Measurements from ENCODE around the gene SMG7. TPM values are rescaled to one million over a fixed set of nuclear protein-coding genes. Genes with fewer than 3 reads are reported as not detected.

Gene SMG7
- total RNA-seq, 1 donor = 36.7 TPM

DNA sequence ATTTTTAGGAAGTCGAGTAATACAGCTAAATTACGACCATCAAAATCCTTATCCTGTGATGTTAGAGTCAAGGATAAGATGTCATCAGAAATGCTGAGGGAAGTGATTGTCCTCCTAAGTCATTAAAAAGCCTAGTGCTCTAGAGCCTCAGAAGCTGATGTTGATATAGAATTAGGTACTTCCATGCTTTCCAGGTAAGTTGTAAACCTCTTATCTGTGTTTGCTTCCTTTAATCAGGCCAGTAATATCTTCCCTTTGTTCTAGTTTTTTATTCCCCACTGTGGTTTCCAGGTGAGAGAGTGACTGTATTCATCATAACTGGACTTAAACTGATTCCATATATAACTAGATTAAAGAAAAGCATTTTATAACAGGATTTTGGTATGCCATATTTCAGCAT lies 44.4 kb downstream of the SMG7 start:
- TF ChIP-seq, protein P1, sequence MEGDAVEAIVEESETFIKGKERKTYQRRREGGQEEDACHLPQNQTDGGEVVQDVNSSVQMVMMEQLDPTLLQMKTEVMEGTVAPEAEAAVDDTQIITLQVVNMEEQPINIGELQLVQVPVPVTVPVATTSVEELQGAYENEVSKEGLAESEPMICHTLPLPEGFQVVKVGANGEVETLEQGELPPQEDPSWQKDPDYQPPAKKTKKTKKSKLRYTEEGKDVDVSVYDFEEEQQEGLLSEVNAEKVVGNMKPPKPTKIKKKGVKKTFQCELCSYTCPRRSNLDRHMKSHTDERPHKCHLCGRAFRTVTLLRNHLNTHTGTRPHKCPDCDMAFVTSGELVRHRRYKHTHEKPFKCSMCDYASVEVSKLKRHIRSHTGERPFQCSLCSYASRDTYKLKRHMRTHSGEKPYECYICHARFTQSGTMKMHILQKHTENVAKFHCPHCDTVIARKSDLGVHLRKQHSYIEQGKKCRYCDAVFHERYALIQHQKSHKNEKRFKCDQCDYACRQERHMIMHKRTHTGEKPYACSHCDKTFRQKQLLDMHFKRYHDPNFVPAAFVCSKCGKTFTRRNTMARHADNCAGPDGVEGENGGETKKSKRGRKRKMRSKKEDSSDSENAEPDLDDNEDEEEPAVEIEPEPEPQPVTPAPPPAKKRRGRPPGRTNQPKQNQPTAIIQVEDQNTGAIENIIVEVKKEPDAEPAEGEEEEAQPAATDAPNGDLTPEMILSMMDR (IDR thresholded peaks at IDR 0.05; ENCODE audit: insufficient read depth, low read depth, low read length) = no peak
- H3K4me3 ChIP-seq (ENCODE audit: low read depth, low read length) = no peak overlapping the region
- DNase-seq (ENCODE audit: low read depth) = no peak

DNA sequence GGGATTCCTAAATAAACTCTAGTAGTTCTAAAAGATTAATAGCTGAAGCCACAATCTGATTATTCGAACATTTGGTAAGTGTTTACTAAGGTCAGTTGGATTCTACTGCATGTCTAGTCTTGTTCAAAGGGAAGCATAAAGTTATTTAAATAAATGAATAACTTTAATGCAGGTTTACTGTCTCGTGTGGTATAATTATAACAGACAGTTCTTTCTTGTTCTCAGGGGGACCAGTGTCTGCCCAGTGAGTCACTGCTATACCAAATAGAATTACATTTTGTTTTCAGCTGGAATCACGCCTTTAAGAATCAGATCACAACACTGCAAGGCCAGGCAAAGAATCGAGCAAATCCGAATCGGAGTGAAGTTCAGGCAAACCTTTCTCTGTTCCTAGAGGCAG lies 45.1 kb downstream of the SMG7 start:
- TF ChIP-seq, protein P1 (IDR thresholded peaks at IDR 0.05; ENCODE audit: insufficient read depth, low read depth, low read length) = no peak
- no peak overlapping the region for H3K4me3 ChIP-seq (ENCODE audit: low read depth, low read length)
- DNase-seq (ENCODE audit: low read depth) = no peak

DNA sequence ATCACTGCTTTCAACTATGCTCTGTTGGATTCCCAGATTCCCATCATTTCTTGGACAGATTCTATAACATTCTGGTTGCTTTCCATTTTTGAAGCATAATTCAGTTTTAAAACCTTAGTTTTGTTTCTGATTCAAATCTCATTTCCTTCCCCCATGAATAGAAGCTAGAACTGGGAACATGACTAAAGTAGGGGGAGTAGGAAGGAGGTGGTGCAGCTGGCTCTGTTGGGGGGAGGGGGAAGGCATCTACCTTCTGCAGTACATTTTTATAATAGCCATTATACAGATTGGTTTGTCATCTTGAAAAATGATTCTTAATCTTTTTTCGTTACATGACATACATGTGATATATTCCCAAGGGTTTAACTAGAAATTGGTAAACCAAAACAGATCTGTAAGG lies 48.1 kb downstream of the SMG7 start:
- H3K4me3 ChIP-seq (ENCODE audit: low read depth, low read length) = no peak overlapping the region
- TF ChIP-seq, protein P1 (IDR thresholded peaks at IDR 0.05; ENCODE audit: insufficient read depth, low read depth, low read length) = no peak
- DNase-seq (ENCODE audit: low read depth) = no peak

DNA sequence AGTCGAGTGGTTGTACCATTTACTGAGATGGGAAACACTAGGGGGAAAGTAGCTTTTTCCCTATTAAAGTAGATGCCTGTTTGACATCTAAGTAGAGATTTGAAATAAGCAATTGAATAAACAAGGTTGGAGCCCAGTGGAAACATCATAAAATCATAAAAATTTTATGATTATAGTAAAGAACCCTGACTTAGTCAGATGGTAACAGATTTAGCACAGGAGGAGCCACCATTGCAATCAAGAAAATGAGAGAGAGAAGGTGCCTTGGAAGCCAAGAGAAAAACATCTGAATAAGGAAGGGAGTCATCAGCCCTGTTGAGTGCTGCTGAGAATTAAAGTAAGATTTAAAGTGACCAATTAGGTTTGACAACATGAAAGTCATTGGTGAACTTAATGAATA lies 49.8 kb downstream of the SMG7 start:
- DNase-seq (ENCODE audit: low read depth) = no peak
- TF ChIP-seq, protein P1 (IDR thresholded peaks at IDR 0.05; ENCODE audit: insufficient read depth, low read depth, low read length) = no peak

DNA sequence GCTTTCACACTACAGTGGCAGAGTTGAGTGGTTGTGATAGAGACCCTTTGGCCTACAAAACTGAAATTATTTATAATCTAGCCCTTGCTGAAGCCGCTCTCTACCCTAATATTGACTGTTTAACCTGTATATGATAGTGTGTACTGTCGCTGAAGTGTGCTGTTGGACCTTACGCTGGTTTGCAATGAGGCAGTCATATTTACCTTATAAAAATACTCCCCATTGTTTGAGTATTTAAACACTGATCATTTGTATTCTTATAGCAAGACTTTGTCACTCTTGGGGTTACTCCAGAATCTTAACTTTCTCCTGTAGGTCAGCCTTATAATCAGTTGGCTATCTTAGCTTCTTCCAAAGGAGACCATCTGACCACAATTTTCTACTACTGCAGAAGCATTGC lies 56.3 kb downstream of the SMG7 start:
- H3K4me3 ChIP-seq (ENCODE audit: low read depth, low read length) = no peak overlapping the region
- TF ChIP-seq, protein P1 (IDR thresholded peaks at IDR 0.05; ENCODE audit: insufficient read depth, low read depth, low read length) = no peak

More for the DNA sequence above, 49.8 kb downstream of the SMG7 start:
- no peak overlapping the region for H3K4me3 ChIP-seq (ENCODE audit: low read depth, low read length)

DNA sequence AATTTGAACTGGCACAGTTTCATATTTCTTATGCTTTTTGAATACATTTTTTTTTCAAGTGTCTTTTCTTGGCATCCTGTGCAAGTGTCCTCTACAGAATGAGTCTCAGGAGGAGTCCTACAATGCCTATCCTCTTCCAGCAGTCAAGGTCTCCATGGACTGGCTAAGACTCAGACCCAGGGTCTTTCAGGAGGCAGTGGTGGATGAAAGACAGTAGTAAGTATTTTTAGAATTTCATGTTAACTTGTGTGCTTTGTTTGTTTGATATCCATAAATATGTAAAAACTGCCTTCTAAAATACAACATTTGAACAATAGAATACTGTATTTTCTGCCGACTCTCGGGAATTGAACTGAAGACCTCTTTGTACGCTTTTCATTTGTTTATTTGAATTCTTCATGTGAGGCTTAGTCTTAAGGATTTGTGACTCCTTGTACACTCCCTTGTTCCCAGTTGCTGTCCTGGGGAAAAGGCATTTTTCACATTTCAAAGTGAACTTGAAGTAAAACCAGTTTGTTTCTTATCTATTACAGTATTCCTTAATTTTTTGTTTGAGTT lies 61.4 kb downstream of the SMG7 start:
- DNase-seq (ENCODE audit: low read depth) = no peak
- H3K4me3 ChIP-seq (ENCODE audit: low read depth, low read length) = no peak overlapping the region
- TF ChIP-seq, protein P1 (IDR thresholded peaks at IDR 0.05; ENCODE audit: insufficient read depth, low read depth, low read length) = no peak

More for the DNA sequence above, 56.3 kb downstream of the SMG7 start:
- DNase-seq (ENCODE audit: low read depth) = no peak

DNA sequence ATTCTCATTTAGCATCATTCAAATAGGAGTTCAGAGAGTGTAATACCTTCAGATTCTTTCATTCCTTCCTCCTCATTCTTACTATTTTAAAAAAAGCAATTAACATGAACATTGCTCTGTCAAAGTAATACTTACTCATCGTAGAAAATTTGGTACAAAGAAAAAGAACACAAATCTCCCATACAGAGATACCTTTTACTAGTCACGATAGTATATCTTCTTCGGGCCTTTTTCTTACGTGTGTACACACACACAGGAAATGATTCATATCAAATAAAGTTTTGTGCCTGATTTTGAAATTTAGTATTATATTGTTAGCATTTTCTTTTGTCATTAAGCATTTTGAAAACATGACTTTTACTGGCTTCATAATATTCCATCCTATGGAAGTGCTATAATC lies 65.1 kb downstream of the SMG7 start:
- H3K4me3 ChIP-seq (ENCODE audit: low read depth, low read length) = no peak overlapping the region
- DNase-seq (ENCODE audit: low read depth) = no peak
- TF ChIP-seq, protein P1 (IDR thresholded peaks at IDR 0.05; ENCODE audit: insufficient read depth, low read depth, low read length) = no peak
